Activated effector memory CD4-positive, alpha-beta T cell treated with Interleukin-2 at 50 U/mL for 16 hours (primary cell): Measurements from ENCODE around the gene RIMS3.
"Not testable (repeated sequence)": the region's sequence is repeated elsewhere in the genome, so short reads cannot be mapped to it uniquely, and the experiment has no call there.

Experiments
- DNase-seq: peaks from one replicate; pipeline ENCODE4 v3.0.0-alpha.2; 2020

RIMS3 gene

GRCh38 chr1:40583980-40584379 lies 81.5 kb downstream of the RIMS3 start:
- DNase-seq: no peak

- no peak for DNase-seq
Observed at GRCh38 chr1:40582116-40582515, 83.4 kb downstream of the RIMS3 start.

- DNase-seq: no peak
Observed at GRCh38 chr1:40575336-40575735, 90.1 kb downstream of the RIMS3 start.

- not testable (repeated sequence) for DNase-seq
Observed at GRCh38 chr1:40574805-40575204, 90.7 kb downstream of the RIMS3 start.
